Ishikawa (cell line): ENCODE data around the gene TMEM161A.

Experiments
- CEBPB ChIP-seq: IDR thresholded peaks from 2 replicates; pipeline ENCODE4 v1.6.1; 2012
- CREB1 ChIP-seq: IDR thresholded peaks from 2 replicates; pipeline ENCODE4 v1.6.1; 2012; ENCODE audit warnings: low read depth
- EGR1 ChIP-seq: IDR thresholded peaks from 2 replicates; pipeline ENCODE4 v1.6.1; 2012
- EP300 ChIP-seq: IDR thresholded peaks from 2 replicates; pipeline ENCODE4 v1.6.1; 2012; ENCODE audit warnings: borderline replicate concordance
- FOXM1 ChIP-seq: IDR thresholded peaks from 2 replicates; pipeline ENCODE4 v1.6.1; 2012; ENCODE audit warnings: low read depth, borderline replicate concordance
- NFIC ChIP-seq: IDR thresholded peaks from 2 replicates; pipeline ENCODE4 v1.6.1; 2012
- RAD21 ChIP-seq: IDR thresholded peaks from 2 replicates; pipeline ENCODE4 v1.6.1; 2012; ENCODE audit warnings: low read depth
- TAF1 ChIP-seq: IDR thresholded peaks from 2 replicates; pipeline ENCODE4 v1.6.1; 2012; ENCODE audit warnings: low read depth, mild to moderate bottlenecking
- TCF12 ChIP-seq: IDR thresholded peaks from 2 replicates; pipeline ENCODE4 v1.6.1; 2012; ENCODE audit warnings: low read depth
- TEAD4 ChIP-seq: IDR thresholded peaks from 2 replicates; pipeline ENCODE4 v1.6.1; 2012
- YY1 ChIP-seq: IDR thresholded peaks from 2 replicates; pipeline ENCODE4 v1.6.1; 2012; ENCODE audit warnings: low read depth
- ZBTB7A ChIP-seq: IDR thresholded peaks from 2 replicates; pipeline ENCODE4 v1.6.1; 2012; ENCODE audit warnings: low read depth
- TF ChIP-seq, protein P1 (sequence below): IDR thresholded peaks from 2 replicates; pipeline ENCODE4 v1.6.1; 2012; ENCODE audit warnings: low read depth, mild to moderate bottlenecking
- TF ChIP-seq, protein P2 (sequence below): IDR thresholded peaks from 2 replicates; pipeline ENCODE4 v1.6.1; 2012
- TF ChIP-seq, protein P3 (sequence below): IDR thresholded peaks from 2 replicates; pipeline ENCODE4 v1.6.1; 2012

Gene TMEM161A

DNA sequence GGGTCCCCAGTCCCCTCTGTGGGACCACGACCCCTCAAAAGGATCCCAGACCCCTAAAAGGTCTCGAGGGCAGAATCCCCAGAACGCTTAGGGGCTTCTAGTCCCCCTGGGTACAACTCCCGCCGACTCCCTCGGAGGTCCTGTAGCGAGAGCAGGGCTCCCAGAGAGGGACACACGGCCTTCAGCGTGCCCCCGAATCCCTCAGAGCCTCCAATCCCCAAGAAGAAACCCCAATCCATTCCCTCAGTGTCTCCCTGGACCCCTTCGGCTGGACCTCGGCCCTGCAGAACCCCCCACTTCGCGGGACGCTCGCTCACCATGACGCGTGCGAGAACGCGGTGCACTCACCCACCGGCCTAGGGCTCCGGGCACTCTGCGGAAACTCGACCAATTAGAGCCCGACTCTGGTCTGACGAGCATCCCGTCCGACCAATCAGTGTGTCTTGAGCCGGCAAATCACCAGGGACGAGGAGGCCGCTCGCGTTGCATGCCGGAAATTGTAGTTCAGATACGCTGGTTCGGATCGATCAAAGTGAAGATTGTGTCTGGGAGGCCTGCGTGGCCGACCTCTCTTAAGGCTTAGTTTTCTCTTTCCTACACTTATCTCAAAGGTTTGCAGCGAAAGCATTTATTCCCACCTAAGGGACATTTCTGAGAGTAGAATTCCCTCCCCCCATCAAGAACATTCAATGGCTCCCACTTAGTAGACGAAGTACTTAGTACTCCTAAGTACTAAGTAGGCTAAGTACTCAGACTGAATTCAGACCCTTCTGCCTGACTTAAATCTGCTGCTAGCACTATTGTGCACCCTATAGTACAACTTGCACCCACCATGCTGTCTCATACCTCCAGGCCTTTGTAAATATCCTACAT, at the start of gene TMEM161A:
Gene TMEM161A (minus strand): TSS at position 370 of the 873 bp plus-strand sequence. CDS start 50 bp downstream, at position 320.
- TF ChIP-seq TAF1, result peak; percentile 61
- no peak for TF ChIP-seq NFIC
- TF ChIP-seq, protein P1, sequence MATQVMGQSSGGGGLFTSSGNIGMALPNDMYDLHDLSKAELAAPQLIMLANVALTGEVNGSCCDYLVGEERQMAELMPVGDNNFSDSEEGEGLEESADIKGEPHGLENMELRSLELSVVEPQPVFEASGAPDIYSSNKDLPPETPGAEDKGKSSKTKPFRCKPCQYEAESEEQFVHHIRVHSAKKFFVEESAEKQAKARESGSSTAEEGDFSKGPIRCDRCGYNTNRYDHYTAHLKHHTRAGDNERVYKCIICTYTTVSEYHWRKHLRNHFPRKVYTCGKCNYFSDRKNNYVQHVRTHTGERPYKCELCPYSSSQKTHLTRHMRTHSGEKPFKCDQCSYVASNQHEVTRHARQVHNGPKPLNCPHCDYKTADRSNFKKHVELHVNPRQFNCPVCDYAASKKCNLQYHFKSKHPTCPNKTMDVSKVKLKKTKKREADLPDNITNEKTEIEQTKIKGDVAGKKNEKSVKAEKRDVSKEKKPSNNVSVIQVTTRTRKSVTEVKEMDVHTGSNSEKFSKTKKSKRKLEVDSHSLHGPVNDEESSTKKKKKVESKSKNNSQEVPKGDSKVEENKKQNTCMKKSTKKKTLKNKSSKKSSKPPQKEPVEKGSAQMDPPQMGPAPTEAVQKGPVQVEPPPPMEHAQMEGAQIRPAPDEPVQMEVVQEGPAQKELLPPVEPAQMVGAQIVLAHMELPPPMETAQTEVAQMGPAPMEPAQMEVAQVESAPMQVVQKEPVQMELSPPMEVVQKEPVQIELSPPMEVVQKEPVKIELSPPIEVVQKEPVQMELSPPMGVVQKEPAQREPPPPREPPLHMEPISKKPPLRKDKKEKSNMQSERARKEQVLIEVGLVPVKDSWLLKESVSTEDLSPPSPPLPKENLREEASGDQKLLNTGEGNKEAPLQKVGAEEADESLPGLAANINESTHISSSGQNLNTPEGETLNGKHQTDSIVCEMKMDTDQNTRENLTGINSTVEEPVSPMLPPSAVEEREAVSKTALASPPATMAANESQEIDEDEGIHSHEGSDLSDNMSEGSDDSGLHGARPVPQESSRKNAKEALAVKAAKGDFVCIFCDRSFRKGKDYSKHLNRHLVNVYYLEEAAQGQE, result no peak
- TF ChIP-seq CREB1, result peak; percentile 45; the same call in 1 of the 2 replicates
- TF ChIP-seq YY1, result peak; percentile 47; the same call in 1 of the 2 replicates
- TF ChIP-seq, protein P2, sequence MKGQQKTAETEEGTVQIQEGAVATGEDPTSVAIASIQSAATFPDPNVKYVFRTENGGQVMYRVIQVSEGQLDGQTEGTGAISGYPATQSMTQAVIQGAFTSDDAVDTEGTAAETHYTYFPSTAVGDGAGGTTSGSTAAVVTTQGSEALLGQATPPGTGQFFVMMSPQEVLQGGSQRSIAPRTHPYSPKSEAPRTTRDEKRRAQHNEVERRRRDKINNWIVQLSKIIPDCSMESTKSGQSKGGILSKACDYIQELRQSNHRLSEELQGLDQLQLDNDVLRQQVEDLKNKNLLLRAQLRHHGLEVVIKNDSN, result no peak
- TF ChIP-seq, protein P3, sequence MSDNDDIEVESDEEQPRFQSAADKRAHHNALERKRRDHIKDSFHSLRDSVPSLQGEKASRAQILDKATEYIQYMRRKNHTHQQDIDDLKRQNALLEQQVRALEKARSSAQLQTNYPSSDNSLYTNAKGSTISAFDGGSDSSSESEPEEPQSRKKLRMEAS, result peak; percentile 97
- peak; percentile 80 for TF ChIP-seq ZBTB7A
- no peak for TF ChIP-seq TCF12
- TF ChIP-seq RAD21, result no peak

DNA sequence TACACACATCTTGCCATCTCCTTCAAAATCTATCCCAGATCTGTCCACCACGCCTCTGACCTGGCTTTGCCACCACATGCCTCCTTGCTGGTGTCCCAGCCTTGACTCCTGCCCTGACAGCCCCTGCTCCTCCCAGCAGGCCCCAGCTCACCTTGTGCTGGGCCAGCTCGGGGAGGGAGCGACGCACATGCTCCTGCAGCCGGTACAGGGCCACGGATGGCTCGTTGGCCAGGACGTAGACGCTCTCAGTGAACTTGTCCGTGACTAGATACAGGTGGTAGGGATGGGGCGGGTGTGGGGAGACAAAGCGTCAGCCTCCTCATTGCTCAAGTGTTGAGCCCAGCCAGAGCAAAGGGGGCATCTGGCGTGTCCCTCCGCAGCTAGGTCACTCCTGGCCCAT, 48.5 kb upstream of the TMEM161A start:
- TF ChIP-seq, protein P1, result no peak
- TF ChIP-seq, protein P3, result no peak
- no peak for TF ChIP-seq FOXM1

DNA sequence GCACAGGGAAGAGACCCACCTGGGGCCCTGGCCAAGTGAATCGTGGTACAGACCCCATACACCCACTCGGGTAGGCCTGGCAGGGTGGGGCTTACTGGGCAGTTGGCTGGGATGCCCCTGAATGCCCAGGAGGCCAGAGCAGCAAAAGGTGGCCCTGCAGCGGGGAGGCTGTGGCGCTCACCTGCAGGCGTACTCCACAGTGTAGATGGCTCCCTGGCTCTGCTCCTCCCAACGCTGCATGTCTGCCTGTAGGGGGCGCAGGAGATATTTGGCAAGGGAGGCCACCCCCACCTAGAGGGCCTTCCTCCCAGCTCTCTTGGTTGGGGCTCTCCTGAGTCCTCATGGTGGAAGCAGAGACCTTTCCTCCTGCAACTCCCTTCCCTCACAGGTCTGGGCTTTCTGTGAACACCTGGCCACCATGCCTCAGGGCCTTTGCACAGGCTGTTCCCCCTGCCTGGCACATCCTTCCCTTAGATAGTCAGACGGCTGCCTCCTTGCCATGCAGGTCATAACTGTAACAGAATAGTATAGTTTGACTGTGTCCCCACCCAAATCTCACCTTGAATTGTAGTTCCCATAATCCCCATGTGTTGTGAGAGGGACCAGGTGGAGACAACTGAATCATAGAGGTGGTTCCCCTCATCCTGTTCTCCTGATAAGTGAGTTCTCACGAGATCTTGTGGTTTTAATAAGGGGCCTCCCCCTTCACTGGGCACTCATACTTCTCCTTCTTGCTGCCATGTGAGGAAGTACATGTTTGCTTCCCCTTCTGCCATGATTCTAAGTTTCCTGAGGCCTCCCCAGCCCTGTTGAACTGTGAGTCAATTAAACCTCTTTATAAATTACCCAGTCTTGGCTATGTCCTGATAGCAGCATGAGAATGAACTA, 47.8 kb upstream of the TMEM161A start:
- TF ChIP-seq TEAD4 (peak; percentile 95), FOXM1 (no peak), RAD21 (peak; percentile 79), YY1 (no peak), NFIC (peak; percentile 58; the same call in 1 of the 2 replicates)

DNA sequence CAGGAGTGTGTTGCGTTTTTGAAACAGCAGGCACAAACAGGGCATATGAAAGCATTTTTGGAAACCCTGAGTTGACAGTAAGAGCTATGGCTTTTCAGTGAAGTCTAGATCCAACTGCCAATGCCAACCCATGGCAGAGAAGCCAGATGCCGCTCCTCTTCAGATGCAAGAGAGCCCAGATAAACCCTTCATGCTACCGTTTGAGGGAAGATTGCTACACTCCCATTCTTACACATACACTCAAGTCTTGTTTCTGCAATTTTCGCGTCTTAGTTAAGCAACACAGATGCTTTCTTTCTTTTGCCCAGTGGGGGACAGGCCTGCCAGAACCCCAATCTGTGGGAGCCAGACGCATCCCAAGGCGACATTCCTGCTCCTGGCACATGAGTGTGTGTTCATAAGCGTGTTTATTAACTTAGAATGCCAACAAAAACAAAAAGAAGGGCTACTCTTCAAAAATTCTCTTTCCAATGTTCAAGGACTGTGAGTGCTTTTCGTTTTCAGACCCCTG, 43.3 kb upstream of the TMEM161A start:
- TF ChIP-seq TCF12, result no peak
- no peak for TF ChIP-seq CREB1
- no peak for TF ChIP-seq ZBTB7A
- TF ChIP-seq FOXM1, result no peak
- no peak for TF ChIP-seq CEBPB

DNA sequence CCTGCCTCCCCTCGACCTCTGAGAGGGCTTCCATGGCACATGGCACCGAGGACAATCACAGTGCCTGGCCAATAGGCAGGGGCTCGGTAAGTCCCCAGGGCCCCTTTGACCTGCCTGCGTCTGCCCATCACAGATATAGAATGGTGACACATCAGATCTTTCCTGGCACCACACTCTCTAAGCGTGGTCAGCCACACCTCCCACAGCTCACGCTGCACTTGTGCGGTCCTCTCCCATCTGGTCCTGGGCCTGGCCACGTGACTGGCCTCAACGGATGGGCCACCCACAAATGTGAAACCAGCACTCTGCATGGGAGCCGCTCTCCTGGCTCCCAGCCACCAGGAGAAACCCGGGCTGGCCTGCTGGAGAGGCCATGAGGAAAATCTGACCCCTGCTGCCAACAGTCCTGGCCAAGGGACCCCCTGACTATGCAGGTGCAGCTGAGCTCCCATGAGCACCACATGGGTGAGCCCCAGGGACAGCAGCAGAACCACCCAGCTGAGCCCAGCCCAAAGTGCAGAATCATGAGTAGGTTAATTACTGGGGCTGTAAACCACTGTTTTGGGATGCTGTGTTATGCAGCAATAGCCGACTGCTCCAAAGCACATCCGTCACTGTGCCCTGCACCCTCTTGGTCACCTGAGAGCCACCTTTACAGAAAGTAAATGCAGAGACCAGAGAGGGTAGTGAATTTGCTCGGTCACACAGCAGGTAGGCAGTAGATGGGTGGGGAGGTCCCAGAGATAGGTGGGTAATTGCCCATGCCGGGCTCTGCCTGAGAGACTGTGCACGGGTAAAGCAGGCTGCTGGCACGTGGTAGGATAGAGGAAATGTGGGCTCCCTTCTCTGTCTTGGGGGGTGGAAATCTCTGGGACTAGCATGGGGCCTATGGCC, 41.5 kb upstream of the TMEM161A start:
- TF ChIP-seq TEAD4 (no peak), CEBPB (no peak), CREB1 (no peak), EGR1 (no peak), TCF12 (no peak), TAF1 (no peak), EP300 (no peak), FOXM1 (no peak), YY1 (no peak), ZBTB7A (no peak)
- TF ChIP-seq, protein P1, result no peak
- TF ChIP-seq, protein P3, result no peak
- TF ChIP-seq, protein P2, result no peak
